GM12865 (cell line): Measurements from ENCODE around the gene PDGFD.

Source experiments
- DNase-seq: peaks from one replicate; pipeline ENCODE4 v3.0.0; 2010; ENCODE audit warnings: low read depth
- H3K4me3 ChIP-seq: 2 replicates; pipeline ENCODE4 v1.5.1; 2011; ENCODE audit warnings: mild to moderate bottlenecking, low read depth, low read length, control low read depth
- TF ChIP-seq, protein P1 (sequence below): IDR thresholded peaks from 2 replicates; pipeline ENCODE4 v1.5.1; 2011; ENCODE audit warnings: low read length, control low read depth, low read depth, inconsistent platforms; ENCODE audit not compliant: insufficient read depth; ENCODE audit errors: missing control alignments

PDGFD gene

DNA sequence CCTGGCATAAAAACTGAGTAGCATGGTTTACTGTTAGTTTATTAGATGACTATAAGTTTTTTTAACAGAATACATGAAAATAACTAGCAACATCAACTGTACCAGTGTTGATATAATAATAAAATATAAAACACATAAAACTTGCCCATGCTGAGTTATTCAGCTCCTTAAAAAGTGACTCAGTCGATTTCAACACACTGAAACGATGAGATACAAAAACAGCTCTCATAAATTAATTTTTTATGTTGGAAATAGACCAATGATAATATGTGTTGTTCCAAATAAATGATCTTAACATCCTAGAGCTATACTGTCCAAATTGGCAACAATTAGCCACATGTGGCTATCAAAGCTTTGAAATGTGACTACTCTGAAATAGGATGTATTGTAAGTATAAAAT, 15.9 kb downstream of the PDGFD start:
- TF ChIP-seq, protein P1, sequence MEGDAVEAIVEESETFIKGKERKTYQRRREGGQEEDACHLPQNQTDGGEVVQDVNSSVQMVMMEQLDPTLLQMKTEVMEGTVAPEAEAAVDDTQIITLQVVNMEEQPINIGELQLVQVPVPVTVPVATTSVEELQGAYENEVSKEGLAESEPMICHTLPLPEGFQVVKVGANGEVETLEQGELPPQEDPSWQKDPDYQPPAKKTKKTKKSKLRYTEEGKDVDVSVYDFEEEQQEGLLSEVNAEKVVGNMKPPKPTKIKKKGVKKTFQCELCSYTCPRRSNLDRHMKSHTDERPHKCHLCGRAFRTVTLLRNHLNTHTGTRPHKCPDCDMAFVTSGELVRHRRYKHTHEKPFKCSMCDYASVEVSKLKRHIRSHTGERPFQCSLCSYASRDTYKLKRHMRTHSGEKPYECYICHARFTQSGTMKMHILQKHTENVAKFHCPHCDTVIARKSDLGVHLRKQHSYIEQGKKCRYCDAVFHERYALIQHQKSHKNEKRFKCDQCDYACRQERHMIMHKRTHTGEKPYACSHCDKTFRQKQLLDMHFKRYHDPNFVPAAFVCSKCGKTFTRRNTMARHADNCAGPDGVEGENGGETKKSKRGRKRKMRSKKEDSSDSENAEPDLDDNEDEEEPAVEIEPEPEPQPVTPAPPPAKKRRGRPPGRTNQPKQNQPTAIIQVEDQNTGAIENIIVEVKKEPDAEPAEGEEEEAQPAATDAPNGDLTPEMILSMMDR: no peak
- DNase-seq: no peak
- H3K4me3 ChIP-seq: no peak overlapping the region

DNA sequence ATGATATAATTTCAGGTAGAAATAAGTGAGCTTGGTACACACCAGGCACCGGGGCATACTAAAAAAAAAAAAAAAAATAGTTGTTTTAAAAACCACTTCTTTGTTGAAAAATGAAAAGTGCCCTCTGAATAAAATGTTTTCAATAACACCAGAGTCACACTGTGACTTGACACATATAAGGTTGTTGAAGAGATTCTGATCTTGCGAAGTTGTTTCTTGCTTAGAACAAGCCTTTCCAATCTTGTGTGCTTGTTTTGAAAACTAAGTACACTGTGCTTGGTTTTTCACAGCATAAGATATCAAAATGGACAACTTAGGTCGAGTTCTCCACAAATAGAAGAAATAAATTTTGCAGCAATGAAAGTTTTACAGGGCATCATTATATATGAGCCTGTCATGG, 17.0 kb downstream of the PDGFD start:
- TF ChIP-seq, protein P1: no peak
- H3K4me3 ChIP-seq: no peak overlapping the region
- DNase-seq: no peak

- TF ChIP-seq, protein P1: no peak
- H3K4me3 ChIP-seq: no peak overlapping the region
- no peak for DNase-seq
Observed at GRCh38 chr11:104146421-104146820, 17.5 kb downstream of the PDGFD start.

DNA sequence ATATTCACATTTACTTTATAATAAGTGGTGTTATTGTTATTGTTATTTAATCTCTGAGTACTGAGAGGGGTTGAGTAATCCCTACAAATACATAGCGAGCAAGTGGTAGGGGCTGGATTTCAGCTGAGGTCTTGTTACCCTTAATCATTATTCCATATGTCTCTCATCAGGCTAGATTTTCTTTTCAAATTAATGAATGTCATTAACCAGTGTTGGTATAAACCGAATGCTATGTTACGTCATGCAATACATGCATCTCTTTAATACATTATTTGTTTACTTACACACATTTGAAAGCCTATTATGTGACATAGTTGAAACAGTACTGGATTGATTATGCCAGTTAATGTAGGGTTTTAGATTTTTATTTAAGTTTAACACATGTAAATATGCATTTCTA, 18.9 kb downstream of the PDGFD start:
- no peak for DNase-seq
- TF ChIP-seq, protein P1: no peak
- H3K4me3 ChIP-seq: no peak overlapping the region

GRCh38 chr11:104142698-104143097, 21.2 kb downstream of the PDGFD start:
- no peak overlapping the region for H3K4me3 ChIP-seq
- TF ChIP-seq, protein P1: no peak
- DNase-seq: no peak

- H3K4me3 ChIP-seq: no peak overlapping the region
- DNase-seq: no peak
- TF ChIP-seq, protein P1: no peak
Observed at GRCh38 chr11:104136861-104137260, 27.1 kb downstream of the PDGFD start.

GRCh38 chr11:104134745-104135144, 29.2 kb downstream of the PDGFD start:
- no peak for DNase-seq
- TF ChIP-seq, protein P1: no peak
- no peak overlapping the region for H3K4me3 ChIP-seq
